Vagina (tissue), 2 donors: ENCODE measurements around the gene DDOST.

Experiments
- CTCF ChIP-seq, 3 experiments: fragments of 450-650 bp in 2 of 3; fragments of 200-600 bp in 1 of 3; sonication (generic) in 1 of 3; IDR thresholded peaks; one replicate each; pipeline ENCODE4 v1.5.1; 2017 to 2019; ENCODE audit warnings: antibody characterized with exemption in 3 of 3, mild to moderate bottlenecking in 2 of 3, moderate library complexity in 2 of 3
- POLR2A ChIP-seq, 2 donors: fragments of 450-650 bp; IDR thresholded peaks; one replicate each; pipeline ENCODE4 v1.6.1; 2017; ENCODE audit warnings: antibody characterized with exemption in 2 of 2, mild to moderate bottlenecking in 2 of 2, moderate library complexity in 2 of 2
- POLR2AphosphoS5 ChIP-seq, 2 donors: sonication (generic); formaldehyde crosslinking; IDR thresholded peaks; one replicate each; pipeline ENCODE4 v1.9.0; 2017; ENCODE audit warnings: antibody characterized with exemption in 2 of 2, mild to moderate bottlenecking in 2 of 2, low read depth in 1 of 2; ENCODE audit not compliant: insufficient read depth in 1 of 2

- TF ChIP-seq CTCF (IDR thresholded peaks at IDR 0.05) (no peak), POLR2AphosphoS5 (IDR thresholded peaks at IDR 0.05; ENCODE audit: insufficient read depth in 1 of 2, low read depth in 1 of 2) (no peak), POLR2A (IDR thresholded peaks at IDR 0.05) (no peak)
Observed at GRCh38 chr1:20708891-20709290, 47.7 kb upstream of the DDOST start.
